Glomerular visceral epithelial cell (primary cell): ENCODE results near the gene OR2T34.
"Not testable (repeated sequence)": the region's sequence is repeated elsewhere in the genome, so short reads cannot be mapped to it uniquely, and the experiment has no call there.

Experiments
- DNase-seq: peaks from one replicate; pipeline ENCODE4 v3.0.0-alpha.2; 2016; ENCODE audit errors: extremely low spot score

The OR2T34 gene

DNA sequence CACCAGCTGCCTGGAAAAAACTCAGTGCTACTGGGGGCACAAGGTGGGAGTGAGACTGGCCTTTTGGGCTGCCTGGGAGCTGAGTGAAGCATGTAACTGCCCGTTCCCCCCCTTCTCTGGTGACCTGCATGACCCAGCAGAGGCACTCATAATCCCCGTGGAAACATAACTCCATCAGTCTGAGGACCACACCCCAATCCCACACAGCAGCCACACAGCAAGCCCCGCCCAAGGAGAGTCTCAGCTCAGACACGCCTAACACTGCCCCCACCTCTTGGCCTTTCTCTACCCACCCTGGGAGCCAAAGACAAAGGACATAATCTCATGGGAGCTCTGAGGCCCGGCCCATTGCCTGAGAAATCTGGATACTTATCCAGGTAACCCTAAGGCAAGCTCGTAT is 23.5 kb downstream of the OR2T34 start:
- DNase-seq, result not testable (repeated sequence)

- DNase-seq, result not testable (repeated sequence)
Measured at GRCh38 chr1:248547383-248547782, 27.2 kb downstream of the OR2T34 start.

- not testable (repeated sequence) for DNase-seq
Measured at GRCh38 chr1:248537449-248537848, 37.1 kb downstream of the OR2T34 start.
